GM10248 (cell line): ENCODE results near the gene MOB3A.

ENCODE experiments used
- CTCF ChIA-PET: fragments of 300-600 bp; sonication (Branson Sonifier 250); formaldehyde crosslinking; extraction: SDS; loops from one replicate; lab custom pipeline; 2021; ENCODE audit warnings: antibody characterized with exemption; lab: Yijun Ruan, JAX
- POLR2A ChIA-PET: fragments of 350-650 bp; sonication (Branson Sonifier 250); formaldehyde crosslinking; extraction: SDS; loops from one replicate; lab custom pipeline; 2020; ENCODE audit warnings: antibody characterized with exemption; lab: Yijun Ruan, JAX
- DNase-seq: peaks from one replicate; pipeline ENCODE4 v3.0.0; 2012; ENCODE audit errors: extremely low spot score
- TF ChIP-seq, protein P1 (sequence below): IDR thresholded peaks from 2 replicates; pipeline ENCODE4 v1.5.1; 2012; ENCODE audit warnings: mild to moderate bottlenecking, low read depth; ENCODE audit errors: extremely low read depth, missing control alignments, control extremely low read depth

The MOB3A gene

DNA sequence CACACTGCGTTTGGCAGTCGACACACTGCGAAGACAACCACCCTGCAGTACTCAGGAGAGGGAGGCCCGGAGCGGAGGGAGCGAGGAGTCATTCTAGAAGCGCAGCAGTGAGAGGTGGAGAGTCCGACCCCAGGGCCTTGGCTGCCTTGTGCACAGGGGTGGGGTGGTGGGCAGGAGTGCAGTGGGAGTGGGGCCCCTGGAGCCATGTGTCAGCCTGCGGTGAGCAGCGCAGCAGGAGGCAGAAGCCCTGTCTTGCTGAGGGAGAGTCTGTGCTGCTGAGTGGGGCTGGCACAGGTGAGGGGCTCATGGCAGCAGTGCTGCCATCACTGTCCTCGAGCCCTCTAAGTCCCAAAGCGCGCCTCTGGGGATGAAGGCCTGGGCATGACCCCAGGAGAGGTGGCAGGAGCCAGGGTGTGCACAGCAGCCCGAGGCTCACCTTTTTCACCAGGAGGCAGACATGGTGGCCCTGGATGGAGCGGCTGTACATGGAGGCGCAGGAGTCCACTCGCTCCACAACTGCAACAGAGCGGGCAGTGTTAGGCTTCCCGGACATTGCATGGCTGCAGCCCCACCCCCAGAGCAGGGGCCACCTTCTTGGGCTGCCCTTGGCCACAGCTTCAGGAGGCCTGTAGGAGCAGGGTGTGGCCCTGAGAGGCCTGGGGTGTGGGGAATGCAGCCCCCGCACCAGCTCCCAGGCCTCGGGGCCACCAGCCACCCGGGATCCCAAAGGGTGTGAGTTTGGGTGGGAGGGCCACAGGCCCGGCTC lies 12.3 kb upstream of the MOB3A start:
- TF ChIP-seq, protein P1, sequence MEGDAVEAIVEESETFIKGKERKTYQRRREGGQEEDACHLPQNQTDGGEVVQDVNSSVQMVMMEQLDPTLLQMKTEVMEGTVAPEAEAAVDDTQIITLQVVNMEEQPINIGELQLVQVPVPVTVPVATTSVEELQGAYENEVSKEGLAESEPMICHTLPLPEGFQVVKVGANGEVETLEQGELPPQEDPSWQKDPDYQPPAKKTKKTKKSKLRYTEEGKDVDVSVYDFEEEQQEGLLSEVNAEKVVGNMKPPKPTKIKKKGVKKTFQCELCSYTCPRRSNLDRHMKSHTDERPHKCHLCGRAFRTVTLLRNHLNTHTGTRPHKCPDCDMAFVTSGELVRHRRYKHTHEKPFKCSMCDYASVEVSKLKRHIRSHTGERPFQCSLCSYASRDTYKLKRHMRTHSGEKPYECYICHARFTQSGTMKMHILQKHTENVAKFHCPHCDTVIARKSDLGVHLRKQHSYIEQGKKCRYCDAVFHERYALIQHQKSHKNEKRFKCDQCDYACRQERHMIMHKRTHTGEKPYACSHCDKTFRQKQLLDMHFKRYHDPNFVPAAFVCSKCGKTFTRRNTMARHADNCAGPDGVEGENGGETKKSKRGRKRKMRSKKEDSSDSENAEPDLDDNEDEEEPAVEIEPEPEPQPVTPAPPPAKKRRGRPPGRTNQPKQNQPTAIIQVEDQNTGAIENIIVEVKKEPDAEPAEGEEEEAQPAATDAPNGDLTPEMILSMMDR: no peak
- ChIA-PET CTCF (no interaction called here), POLR2A (no interaction called here)
- DNase-seq: no peak

DNA sequence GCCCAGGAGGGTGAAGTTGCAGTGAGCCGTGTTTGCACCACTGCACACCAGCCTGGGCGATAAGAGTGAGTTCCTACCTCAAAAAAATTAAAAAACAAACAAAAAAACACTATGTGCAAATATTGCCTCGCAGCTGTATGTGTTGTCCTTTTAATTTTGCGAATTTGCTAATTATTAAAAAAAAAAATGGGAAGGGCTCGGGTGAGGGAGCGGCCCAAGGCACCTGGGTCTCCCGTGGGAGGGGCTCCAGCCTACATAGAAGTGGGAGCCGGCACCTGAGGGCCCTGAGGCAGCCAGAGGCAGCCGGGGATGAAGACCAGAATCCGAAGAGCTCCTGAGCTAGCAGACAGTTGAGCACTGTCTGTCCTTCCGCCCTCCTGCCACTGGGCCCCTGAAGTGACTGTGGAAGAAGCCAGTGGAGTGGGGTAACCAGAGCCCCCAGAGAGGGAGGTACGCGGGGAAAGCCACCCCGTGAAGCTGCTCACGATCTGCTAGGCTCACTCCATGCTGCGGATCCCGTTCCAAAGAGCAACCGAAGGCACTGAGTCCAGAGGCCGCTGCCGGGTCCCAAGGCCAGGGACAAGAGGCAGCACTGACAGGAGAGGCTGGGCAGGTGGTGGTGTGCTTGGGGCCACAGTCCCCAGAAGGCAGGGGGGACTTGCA lies 7.0 kb upstream of the MOB3A start:
- CTCF ChIA-PET: no interaction called here
- POLR2A ChIA-PET: no interaction called here
- TF ChIP-seq, protein P1: no peak
- no peak for DNase-seq

DNA sequence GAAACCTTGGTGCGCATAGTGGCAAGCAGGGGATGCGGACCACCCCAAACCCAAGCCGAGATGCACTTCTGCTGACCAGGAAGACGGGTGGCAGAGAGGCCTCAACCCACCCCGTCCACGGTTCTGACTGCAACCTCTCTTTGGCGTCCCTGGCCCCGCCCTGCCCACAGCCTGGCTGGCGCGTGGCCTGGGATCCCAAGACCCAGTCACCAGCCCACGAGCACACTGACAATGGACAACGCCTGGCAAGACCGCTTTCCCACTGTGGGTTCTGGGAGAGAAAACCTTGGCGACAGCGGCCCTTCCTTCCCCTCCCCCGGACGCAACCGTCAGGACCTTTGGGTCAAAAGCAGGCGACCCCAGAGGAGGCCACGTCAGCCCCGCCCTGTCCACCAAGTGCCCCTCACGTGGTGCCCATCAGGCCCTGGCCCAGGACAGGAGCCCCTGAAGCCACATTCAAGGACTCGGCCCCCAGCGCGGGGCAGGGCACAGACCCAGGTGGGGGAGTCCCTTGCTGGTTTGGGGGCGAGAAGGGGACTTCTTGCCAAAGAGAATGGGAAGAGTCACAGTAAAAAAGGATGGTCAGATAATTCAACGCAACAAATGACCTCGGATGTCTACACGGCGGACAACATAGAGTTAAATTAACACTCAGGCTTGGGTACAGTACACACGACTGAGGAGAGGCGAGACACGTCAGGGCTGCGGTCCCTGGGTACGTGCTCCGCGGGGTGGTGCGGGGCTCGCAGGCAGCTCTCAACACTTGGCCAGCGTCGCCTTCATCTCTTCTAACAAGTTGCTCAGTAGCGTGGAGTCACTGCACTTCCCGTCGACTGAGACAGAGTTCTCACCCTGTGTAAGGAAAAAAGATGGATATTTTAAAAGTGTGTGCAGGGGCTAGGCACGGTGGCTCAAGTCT lies 5.5 kb upstream of the MOB3A start:
- CTCF ChIA-PET: no interaction called here
- no peak for DNase-seq
- POLR2A ChIA-PET: interaction anchor here (0.6 kb wide), 1 partner anchor 657 kb away, joined by 8 read pairs; no protein-coding TSS in a partner anchor
- TF ChIP-seq, protein P1: no peak

DNA sequence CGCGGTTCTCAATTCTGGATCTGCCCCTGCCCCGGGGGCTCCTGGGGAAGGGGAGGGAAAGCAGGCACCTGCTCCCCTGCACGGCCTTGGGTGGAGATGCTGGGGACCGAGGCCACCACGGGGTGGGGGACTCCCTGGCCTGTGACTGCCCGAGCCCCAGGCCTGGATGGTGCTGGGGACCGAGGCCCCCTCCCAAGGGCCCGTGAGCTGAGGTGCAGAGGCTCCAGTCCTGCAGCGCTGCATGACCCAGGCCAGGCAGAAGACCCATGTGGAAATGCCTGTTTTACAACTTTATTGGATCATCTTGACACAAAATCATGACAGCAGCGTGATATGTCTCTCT lies 4.6 kb upstream of the MOB3A start:
- TF ChIP-seq, protein P1: no peak
- ChIA-PET CTCF (no interaction called here), POLR2A (no interaction called here)
- no peak for DNase-seq

DNA sequence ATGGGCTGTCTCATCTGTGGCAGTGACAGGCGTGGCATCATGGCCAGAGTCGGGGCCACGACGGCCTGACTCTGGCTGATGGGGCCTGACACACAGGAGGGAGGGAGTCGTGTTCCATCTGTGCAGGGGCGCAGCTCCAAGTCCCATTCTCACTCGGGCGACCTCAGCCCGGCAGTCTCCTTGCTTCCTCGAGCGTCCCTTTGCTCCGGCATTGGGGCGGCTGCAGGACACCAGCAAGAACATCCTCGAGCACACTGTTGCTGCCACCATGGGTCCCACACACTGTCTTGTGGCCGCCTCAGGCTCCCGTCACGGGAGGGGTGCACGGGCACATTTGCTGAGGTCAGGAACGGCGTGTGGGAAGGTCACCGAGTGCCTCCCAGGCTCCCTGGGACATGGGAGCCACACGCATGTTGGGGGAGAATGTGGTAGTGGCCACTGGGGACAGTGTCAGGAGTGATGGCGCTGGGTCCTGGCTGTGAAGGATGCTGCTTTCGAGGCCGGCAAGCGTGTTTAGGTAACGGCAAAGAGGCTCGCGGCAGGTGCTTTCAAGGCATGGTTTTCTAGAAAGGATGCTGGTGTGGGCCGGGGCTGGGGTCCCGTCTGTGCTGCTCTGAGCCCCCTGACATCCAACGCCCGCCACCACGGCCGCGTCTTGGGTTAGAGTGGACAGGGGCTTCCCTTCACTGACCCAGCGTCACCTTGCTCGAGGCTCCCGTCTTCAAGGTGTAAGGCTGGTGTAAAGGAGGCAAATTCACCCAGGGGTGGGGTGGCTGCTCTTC lies 4.0 kb upstream of the MOB3A start:
- ChIA-PET CTCF (no interaction called here), POLR2A (no interaction called here)
- DNase-seq: no peak
- TF ChIP-seq, protein P1: no peak
